Smooth muscle cell (in vitro differentiated cells): ENCODE results near the gene AFAP1L2. TPM values are rescaled to one million over a fixed set of nuclear protein-coding genes. Genes with fewer than 3 reads are reported as not detected.

Experiments
- DNase-seq: peaks from one replicate; lab custom pipeline; 2025; ENCODE audit not compliant: unreplicated experiment; lab: John Stamatoyannopoulos, UW
- H2AFZ ChIP-seq: fragments of 200-600 bp; sonication (generic); 2 replicates; pipeline ENCODE4 v1.6.0; 2016; ENCODE audit warnings: antibody characterized with exemption, low read depth, mild to moderate bottlenecking
- H3F3A ChIP-seq: fragments of 200-600 bp; sonication (generic); 2 replicates; pipeline ENCODE4 v1.6.0; 2017; ENCODE audit warnings: antibody characterized with exemption, low read depth
- H3K27ac ChIP-seq: fragments of 200-600 bp; sonication (generic); 2 replicates; pipeline ENCODE4 v1.5.1; 2016; ENCODE audit warnings: low read depth, mild to moderate bottlenecking
- H3K27me3 ChIP-seq: fragments of 200-600 bp; sonication (generic); 2 replicates; pipeline ENCODE4 v1.6.1; 2016; ENCODE audit warnings: low read depth, mild to moderate bottlenecking
- H3K36me3 ChIP-seq: fragments of 200-600 bp; sonication (generic); 2 replicates; pipeline ENCODE4 v1.5.1; 2016; ENCODE audit warnings: low read depth
- H3K4me1 ChIP-seq: fragments of 200-600 bp; sonication (generic); 2 replicates; pipeline ENCODE4 v1.5.1; 2016; ENCODE audit warnings: low read depth
- H3K4me2 ChIP-seq: fragments of 200-600 bp; sonication (generic); 2 replicates; pipeline ENCODE4 v1.6.0; 2016; ENCODE audit warnings: mild to moderate bottlenecking
- H3K4me3 ChIP-seq: fragments of 200-600 bp; sonication (generic); 2 replicates; pipeline ENCODE4 v1.5.1; 2016; ENCODE audit warnings: mild to moderate bottlenecking
- H3K79me2 ChIP-seq: fragments of 200-600 bp; sonication (generic); 2 replicates; pipeline ENCODE4 v1.6.0; 2016; ENCODE audit warnings: low read depth, mild to moderate bottlenecking
- H3K9ac ChIP-seq: fragments of 200-600 bp; sonication (generic); 2 replicates; pipeline ENCODE4 v1.6.0; 2016; ENCODE audit warnings: low read depth
- H3K9me3 ChIP-seq: fragments of 200-600 bp; sonication (generic); replicated peaks from 2 replicates; pipeline ENCODE4 v1.5.1; 2016; ENCODE audit warnings: low read depth
- H4K20me1 ChIP-seq: fragments of 200-600 bp; sonication (generic); 2 replicates; pipeline ENCODE4 v1.6.0; 2016; ENCODE audit warnings: low read depth
- CTCF ChIP-seq: fragments of 200-600 bp; sonication (generic); IDR thresholded peaks from 2 replicates; pipeline ENCODE4 v1.5.1; 2017; ENCODE audit warnings: borderline replicate concordance, mild to moderate bottlenecking, antibody characterized with exemption; ENCODE audit not compliant: insufficient read depth, poor library complexity, severe bottlenecking
- WGBS: methylation state at CpG from one replicate; pipeline ENCODE4 v1.1.7; 2016; ENCODE audit warnings: low lambda C conversion rate; 5-methylcytosine and 5-hydroxymethylcytosine counted together
- polyA plus RNA-seq: library from polyadenylated mRNA; unstranded; fragments of >200 nt; fragmentation: Nextera tagmentation; extraction: Ambion mirVana; gene quantifications from 2 replicates; pipeline ENCODE4 v1.2.1, GENCODE V29; 2016
- total RNA-seq: library from RNA; depleted of rRNA; stranded (reverse); fragments of >200 nt; gene quantifications from 2 replicates; pipeline ENCODE4 v1.2.3, GENCODE V29; 2014

The AFAP1L2 gene
- total and polyA plus RNA-seq, 2 experiments from 2014 or later = 43.3 to 47.2 TPM

DNA sequence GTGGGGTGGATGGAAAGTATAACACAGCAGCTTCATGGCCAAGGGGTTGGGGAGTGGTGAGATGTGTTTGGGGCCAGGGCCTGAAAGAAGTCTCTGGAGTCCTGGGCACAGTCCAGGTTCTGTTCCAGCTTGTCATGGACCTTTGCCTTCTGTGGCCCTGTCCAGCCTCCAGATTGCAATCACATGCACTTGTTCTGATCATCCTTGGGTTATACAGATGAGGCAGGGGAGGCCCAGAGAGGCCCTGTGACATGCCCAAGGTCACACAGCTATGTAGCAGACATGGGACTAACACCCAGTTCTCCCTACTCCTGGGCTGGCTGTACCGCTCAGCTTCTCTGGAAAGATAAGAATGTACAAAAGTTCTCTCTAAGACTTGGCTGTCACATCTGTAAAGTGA is 153.6 kb downstream of the AFAP1L2 start:
- no peaks in the 10 kb centered on the region for H4K20me1 ChIP-seq
- H3K4me3 ChIP-seq = no peak overlapping the region
- H3K27me3 ChIP-seq = no peaks in the 10 kb centered on the region
- H3K27ac ChIP-seq = no peak overlapping the region
- no peaks in the 10 kb centered on the region for H3K36me3 ChIP-seq
- no peak overlapping the region for H3K4me2 ChIP-seq
- DNase-seq = no peak
- WGBS = 69% methylated on average over 1 of the region's 1 CpG
- H3K79me2 ChIP-seq = no peaks in the 10 kb centered on the region
- H3K9ac ChIP-seq = no peak overlapping the region
- no peaks in the 10 kb centered on the region for H3K4me1 ChIP-seq
- no peak for TF ChIP-seq CTCF
- H3K9me3 ChIP-seq = no peaks in the 10 kb centered on the region
- H2AFZ ChIP-seq = no peak overlapping the region
- H3F3A ChIP-seq = no peaks in the 10 kb centered on the region

DNA sequence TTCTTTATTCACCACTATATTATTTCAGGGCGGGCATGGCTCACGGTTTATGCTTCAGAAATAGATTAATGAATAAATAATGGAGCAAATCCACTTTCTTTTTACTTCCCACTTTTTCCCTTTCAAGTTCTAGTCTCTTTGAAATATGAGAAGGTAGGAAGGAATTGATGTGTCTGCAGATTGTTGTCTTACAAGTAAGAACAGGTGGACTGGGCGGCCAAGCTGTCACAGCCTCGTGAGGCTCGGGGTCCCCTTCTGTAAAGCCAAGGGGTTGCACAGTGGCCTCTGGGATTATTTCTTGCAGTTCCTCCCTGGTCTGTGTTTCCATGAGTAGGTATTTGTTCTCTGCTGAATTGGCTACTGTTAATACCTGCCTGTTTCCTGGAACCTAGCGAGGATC is 154.1 kb downstream of the AFAP1L2 start:
- Histone ChIP-seq H2AFZ (no peak overlapping the region), H4K20me1 (no peaks in the 10 kb centered on the region), H3F3A (no peaks in the 10 kb centered on the region), H3K27ac (no peak overlapping the region), H3K9me3 (no peaks in the 10 kb centered on the region), H3K9ac (no peak overlapping the region), H3K4me2 (no peak overlapping the region), H3K4me1 (no peaks in the 10 kb centered on the region), H3K36me3 (no peaks in the 10 kb centered on the region), H3K4me3 (no peak overlapping the region), H3K79me2 (no peaks in the 10 kb centered on the region), H3K27me3 (no peaks in the 10 kb centered on the region)
- WGBS = 75% methylated on average over 6 of the region's 6 CpGs
- TF ChIP-seq CTCF = no peak
- no peak for DNase-seq

DNA sequence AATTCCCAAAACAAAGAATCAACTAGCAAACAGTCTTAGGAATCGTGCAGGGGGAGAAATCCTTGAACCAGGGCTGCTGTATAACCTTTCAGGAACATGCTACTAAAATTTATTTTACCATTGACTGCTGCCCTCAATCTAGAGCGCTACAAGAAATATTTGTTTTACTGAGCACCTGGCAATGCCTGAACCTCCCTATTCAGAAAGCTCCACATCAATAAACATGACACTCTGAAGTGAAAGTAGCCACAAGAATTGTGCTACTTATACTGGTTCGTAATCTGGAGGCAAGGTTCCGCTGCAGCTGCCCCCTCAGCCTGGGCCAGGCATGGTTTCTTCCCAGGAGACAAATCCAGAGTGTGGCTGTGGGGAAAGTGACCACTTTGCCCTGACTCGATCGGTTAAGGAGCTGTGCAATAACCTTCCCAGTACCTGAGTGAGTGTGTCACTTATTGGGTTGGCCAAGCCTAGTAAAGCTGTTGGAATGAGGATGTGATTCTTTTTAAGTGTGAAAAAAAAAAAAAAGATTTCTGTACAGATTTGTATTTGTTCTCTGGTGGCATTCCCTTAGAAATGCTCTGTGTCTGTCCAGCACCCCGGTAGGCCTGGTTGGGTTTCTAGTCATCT is 157.5 kb downstream of the AFAP1L2 start:
- Histone ChIP-seq H3K27ac (no peak overlapping the region), H3K9ac (no peak overlapping the region), H4K20me1 (no peaks in the 10 kb centered on the region), H3K4me2 (no peak overlapping the region), H3F3A (no peaks in the 10 kb centered on the region), H3K36me3 (no peaks in the 10 kb centered on the region), H3K4me1 (peaks cover 5% of the 10 kb centered on the region), H3K4me3 (no peak overlapping the region), H3K79me2 (no peaks in the 10 kb centered on the region), H3K9me3 (no peaks in the 10 kb centered on the region), H3K27me3 (peaks cover 25% of the 10 kb centered on the region), H2AFZ (no peak overlapping the region)
- WGBS = 71% methylated on average over 7 of the region's 7 CpGs
- DNase-seq = no peak
- no peak for TF ChIP-seq CTCF
